ENCODE data around the gene MED7.

DNA sequence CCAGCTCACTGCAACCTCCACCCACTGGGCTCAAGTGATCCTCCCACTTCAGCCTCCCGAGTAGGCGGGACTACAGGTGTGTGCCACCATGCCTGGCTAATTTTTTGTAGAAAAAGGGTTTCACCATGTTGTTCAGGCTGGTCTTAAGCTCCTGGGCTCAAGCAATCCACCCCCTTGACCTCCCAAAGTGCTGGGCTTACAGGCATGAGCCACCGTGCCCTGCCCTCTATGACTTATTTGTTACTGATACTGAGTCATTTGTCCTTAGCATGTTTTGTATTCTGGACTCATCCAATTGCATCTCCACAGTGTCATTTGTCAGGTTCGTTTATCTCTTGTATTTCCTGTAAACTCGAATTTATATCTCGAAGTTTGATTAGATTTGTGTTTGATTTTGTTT is 35.3 kb upstream of the MED7 start:
- TF ChIP-seq EP300 (conservative IDR thresholded peaks at IDR 0.05; ENCODE audit: poor library complexity, severe bottlenecking): no peak
- TF ChIP-seq, protein P1, sequence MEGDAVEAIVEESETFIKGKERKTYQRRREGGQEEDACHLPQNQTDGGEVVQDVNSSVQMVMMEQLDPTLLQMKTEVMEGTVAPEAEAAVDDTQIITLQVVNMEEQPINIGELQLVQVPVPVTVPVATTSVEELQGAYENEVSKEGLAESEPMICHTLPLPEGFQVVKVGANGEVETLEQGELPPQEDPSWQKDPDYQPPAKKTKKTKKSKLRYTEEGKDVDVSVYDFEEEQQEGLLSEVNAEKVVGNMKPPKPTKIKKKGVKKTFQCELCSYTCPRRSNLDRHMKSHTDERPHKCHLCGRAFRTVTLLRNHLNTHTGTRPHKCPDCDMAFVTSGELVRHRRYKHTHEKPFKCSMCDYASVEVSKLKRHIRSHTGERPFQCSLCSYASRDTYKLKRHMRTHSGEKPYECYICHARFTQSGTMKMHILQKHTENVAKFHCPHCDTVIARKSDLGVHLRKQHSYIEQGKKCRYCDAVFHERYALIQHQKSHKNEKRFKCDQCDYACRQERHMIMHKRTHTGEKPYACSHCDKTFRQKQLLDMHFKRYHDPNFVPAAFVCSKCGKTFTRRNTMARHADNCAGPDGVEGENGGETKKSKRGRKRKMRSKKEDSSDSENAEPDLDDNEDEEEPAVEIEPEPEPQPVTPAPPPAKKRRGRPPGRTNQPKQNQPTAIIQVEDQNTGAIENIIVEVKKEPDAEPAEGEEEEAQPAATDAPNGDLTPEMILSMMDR (IDR thresholded peaks at IDR 0.05; ENCODE audit: poor library complexity, severe bottlenecking): no peak
- no peak for TF ChIP-seq RAD21 (conservative IDR thresholded peaks at IDR 0.05)
- TF ChIP-seq EZH2 (IDR thresholded peaks at IDR 0.05; ENCODE audit: borderline replicate concordance, insufficient read depth, low read length, poor library complexity, severe bottlenecking): no peak
- no peak for TF ChIP-seq TAF1 (IDR thresholded peaks at IDR 0.05; ENCODE audit: low read depth)
- TF ChIP-seq SMC3 (conservative IDR thresholded peaks at IDR 0.05; ENCODE audit: poor library complexity): no peak
- no peak for TF ChIP-seq POLR2AphosphoS5 (IDR thresholded peaks at IDR 0.05)
- TF ChIP-seq, protein P2, sequence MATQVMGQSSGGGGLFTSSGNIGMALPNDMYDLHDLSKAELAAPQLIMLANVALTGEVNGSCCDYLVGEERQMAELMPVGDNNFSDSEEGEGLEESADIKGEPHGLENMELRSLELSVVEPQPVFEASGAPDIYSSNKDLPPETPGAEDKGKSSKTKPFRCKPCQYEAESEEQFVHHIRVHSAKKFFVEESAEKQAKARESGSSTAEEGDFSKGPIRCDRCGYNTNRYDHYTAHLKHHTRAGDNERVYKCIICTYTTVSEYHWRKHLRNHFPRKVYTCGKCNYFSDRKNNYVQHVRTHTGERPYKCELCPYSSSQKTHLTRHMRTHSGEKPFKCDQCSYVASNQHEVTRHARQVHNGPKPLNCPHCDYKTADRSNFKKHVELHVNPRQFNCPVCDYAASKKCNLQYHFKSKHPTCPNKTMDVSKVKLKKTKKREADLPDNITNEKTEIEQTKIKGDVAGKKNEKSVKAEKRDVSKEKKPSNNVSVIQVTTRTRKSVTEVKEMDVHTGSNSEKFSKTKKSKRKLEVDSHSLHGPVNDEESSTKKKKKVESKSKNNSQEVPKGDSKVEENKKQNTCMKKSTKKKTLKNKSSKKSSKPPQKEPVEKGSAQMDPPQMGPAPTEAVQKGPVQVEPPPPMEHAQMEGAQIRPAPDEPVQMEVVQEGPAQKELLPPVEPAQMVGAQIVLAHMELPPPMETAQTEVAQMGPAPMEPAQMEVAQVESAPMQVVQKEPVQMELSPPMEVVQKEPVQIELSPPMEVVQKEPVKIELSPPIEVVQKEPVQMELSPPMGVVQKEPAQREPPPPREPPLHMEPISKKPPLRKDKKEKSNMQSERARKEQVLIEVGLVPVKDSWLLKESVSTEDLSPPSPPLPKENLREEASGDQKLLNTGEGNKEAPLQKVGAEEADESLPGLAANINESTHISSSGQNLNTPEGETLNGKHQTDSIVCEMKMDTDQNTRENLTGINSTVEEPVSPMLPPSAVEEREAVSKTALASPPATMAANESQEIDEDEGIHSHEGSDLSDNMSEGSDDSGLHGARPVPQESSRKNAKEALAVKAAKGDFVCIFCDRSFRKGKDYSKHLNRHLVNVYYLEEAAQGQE (IDR thresholded peaks at IDR 0.05; ENCODE audit: borderline replicate concordance): no peak

Measured in neural cell (in vitro differentiated cells).